Measurements from ENCODE around the gene MATR3.

- TF ChIP-seq CTCF (IDR thresholded peaks at IDR 0.05), result peak; percentile 69 to 93 (median 84)
- peak; percentile 62 to 98 (median 95) for TF ChIP-seq POLR2A (IDR thresholded peaks at IDR 0.05)
These were observed 48.3 kb downstream of the MATR3 start, which contains the start of gene PAIP2 for GRCh38 chr5:139341689-139342422.
